Activated naive CD4-positive, alpha-beta T cell (primary cell): Measurements from ENCODE around the gene ASIC3.
"Not testable (repeated sequence)": the region's sequence is repeated elsewhere in the genome, so short reads cannot be mapped to it uniquely, and the experiment has no call there.

Experiments used
- DNase-seq, 4 experiments: peaks; one replicate each; lab custom pipeline; 2025; lab: John Stamatoyannopoulos, UW

The ASIC3 gene

GRCh38 chr7:151047976-151048815 is at the start of gene ASIC3:
TSS of gene ASIC3 (plus strand) at chr7:151048531. CDS start at chr7:151048886, 355 bp downstream.
- DNase-seq: no peak

- no peak for DNase-seq
These were observed 49.3 kb upstream of the ASIC3 start for GRCh38 chr7:150999001-150999400.

- no peak for DNase-seq
These were observed 48.7 kb upstream of the ASIC3 start for GRCh38 chr7:150999497-151000230.

- DNase-seq: no peak
These were observed 47.3 kb upstream of the ASIC3 start for GRCh38 chr7:151000897-151001495.

GRCh38 chr7:151001546-151001945 is 46.8 kb upstream of the ASIC3 start:
- DNase-seq: no peak

- no peak for DNase-seq
These were observed 44.8 kb upstream of the ASIC3 start for GRCh38 chr7:151003572-151003971.

GRCh38 chr7:151005566-151005965 is 42.8 kb upstream of the ASIC3 start:
- DNase-seq: no peak

- no peak for DNase-seq
These were observed 41.6 kb upstream of the ASIC3 start for GRCh38 chr7:151006590-151007300.

- no peak for DNase-seq
These were observed 40.8 kb upstream of the ASIC3 start for GRCh38 chr7:151007469-151007898.

GRCh38 chr7:151008143-151008510 is 40.2 kb upstream of the ASIC3 start:
- DNase-seq: no peak

- DNase-seq: peak; percentile 45 to 75 (median 65)
These were observed 39.6 kb upstream of the ASIC3 start for GRCh38 chr7:151008511-151009323.

- DNase-seq: no peak
These were observed 38.8 kb upstream of the ASIC3 start for GRCh38 chr7:151009327-151010036.

GRCh38 chr7:151010037-151010306 is 38.4 kb upstream of the ASIC3 start:
- no peak for DNase-seq

- peak in 1 of 4 experiments; percentile 19 for DNase-seq
These were observed 37.8 kb upstream of the ASIC3 start for GRCh38 chr7:151010307-151011096.

GRCh38 chr7:151011097-151011409 is 37.3 kb upstream of the ASIC3 start:
- DNase-seq: no peak

GRCh38 chr7:151011616-151012015 is 36.7 kb upstream of the ASIC3 start:
- DNase-seq: not testable (repeated sequence)

- DNase-seq: no peak
These were observed 36.2 kb upstream of the ASIC3 start for GRCh38 chr7:151012031-151012692.

- no peak for DNase-seq
These were observed 35.4 kb upstream of the ASIC3 start for GRCh38 chr7:151012911-151013347.

GRCh38 chr7:151013356-151013732 is 35.0 kb upstream of the ASIC3 start:
- no peak for DNase-seq
